ENCODE results near the gene CFAP61. TPM values are rescaled to one million over a fixed set of nuclear protein-coding genes. Genes with fewer than 3 reads are reported as not detected.

The CFAP61 gene
- polyA plus RNA-seq, 12 donors = 2.2 to 9.5 (median 5.1) TPM; not detected in 2

- no peak for DNase-seq
Measured at GRCh38 chr20:20174089-20174835, 121.9 kb downstream of the CFAP61 start.

- no peak for DNase-seq
Measured at GRCh38 chr20:20181322-20181721, 129.0 kb downstream of the CFAP61 start.

GRCh38 chr20:20184149-20184548, 131.8 kb downstream of the CFAP61 start:
- DNase-seq = no peak

- DNase-seq = no peak
Measured at GRCh38 chr20:20184706-20185105, 132.4 kb downstream of the CFAP61 start.

- no peak for DNase-seq
Measured at GRCh38 chr20:20188647-20189046, 136.3 kb downstream of the CFAP61 start.

- DNase-seq = no peak
Measured at GRCh38 chr20:20192366-20192765, 140.0 kb downstream of the CFAP61 start.

- DNase-seq = no peak
Measured at GRCh38 chr20:20195021-20195705, 142.8 kb downstream of the CFAP61 start.

- no peak for DNase-seq
Measured at GRCh38 chr20:20196610-20197009, 144.3 kb downstream of the CFAP61 start.

- no peak for DNase-seq
Measured at GRCh38 chr20:20198011-20198410, 145.7 kb downstream of the CFAP61 start.

GRCh38 chr20:20199361-20200160, 147.2 kb downstream of the CFAP61 start:
- no peak for DNase-seq

- DNase-seq = no peak
Measured at GRCh38 chr20:20201124-20201523, 148.8 kb downstream of the CFAP61 start.

GRCh38 chr20:20201639-20202038, 149.3 kb downstream of the CFAP61 start:
- DNase-seq = no peak

- DNase-seq = no peak
Measured at GRCh38 chr20:20202768-20203167, 150.4 kb downstream of the CFAP61 start.

GRCh38 chr20:20203784-20204183, 151.5 kb downstream of the CFAP61 start:
- DNase-seq = no peak

GRCh38 chr20:20204256-20204655, 151.9 kb downstream of the CFAP61 start:
- DNase-seq = no peak

- DNase-seq = no peak
Measured at GRCh38 chr20:20205141-20205861, 153.0 kb downstream of the CFAP61 start.

- no peak for DNase-seq
Measured at GRCh38 chr20:20205862-20206236, 153.5 kb downstream of the CFAP61 start.

- no peak for DNase-seq
Measured at GRCh38 chr20:20206788-20207187, 154.5 kb downstream of the CFAP61 start.

- no peak for DNase-seq
Measured at GRCh38 chr20:20207291-20207690, 155.0 kb downstream of the CFAP61 start.

GRCh38 chr20:20207872-20208271, 155.5 kb downstream of the CFAP61 start:
- DNase-seq = no peak

- DNase-seq = no peak
Measured at GRCh38 chr20:20209684-20210083, 157.4 kb downstream of the CFAP61 start.

GRCh38 chr20:20210327-20210726, 158.0 kb downstream of the CFAP61 start:
- DNase-seq = no peak

All from muscle of arm (tissue), 12 donors.